Measurements from ENCODE around the gene RP2.

GRCh38 chrX:46866726-46867125 is 29.9 kb downstream of the RP2 start:
- TF ChIP-seq CTCF (IDR thresholded peaks at IDR 0.05) (no peak), POLR2A (IDR thresholded peaks at IDR 0.05) (no peak)

All from heart left ventricle (tissue), 13 donors.